Activated CD8-positive, alpha-beta memory T cell treated with anti-CD3 and anti-CD28 coated beads, Interleukin-2, amount 50 U/mL, for 4 hours (primary cell): ENCODE results near the gene UQCRC1.

ENCODE experiments used
- DNase-seq: peaks from one replicate; pipeline ENCODE4 v3.0.0-alpha.2; 2020

UQCRC1 gene

GRCh38 chr3:48598323-48599076, 10.9 kb downstream of the UQCRC1 start:
- DNase-seq = no peak

DNA sequence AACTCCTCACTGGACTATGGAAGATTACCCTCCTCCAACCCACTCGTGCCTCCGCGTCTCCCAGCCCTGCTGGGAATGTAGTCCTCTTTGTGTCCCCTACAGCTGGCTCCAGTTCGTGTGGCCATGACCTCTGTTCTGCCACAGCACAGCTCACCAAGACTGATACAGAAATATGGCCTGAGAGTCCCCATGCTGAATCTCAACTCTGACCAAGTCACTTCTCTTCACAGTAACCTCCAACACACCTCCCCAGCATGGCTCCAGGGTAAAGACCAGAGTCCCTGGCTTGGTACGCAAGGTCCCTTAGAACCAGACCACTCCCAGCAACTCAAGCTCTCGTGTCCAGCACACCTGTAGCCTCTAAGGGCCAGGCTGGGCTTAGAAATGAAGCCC, 12.0 kb downstream of the UQCRC1 start:
- no peak for DNase-seq

GRCh38 chr3:48596676-48597407, 12.6 kb downstream of the UQCRC1 start:
- DNase-seq = no peak

GRCh38 chr3:48596157-48596556, 13.3 kb downstream of the UQCRC1 start:
- DNase-seq = no peak

GRCh38 chr3:48595526-48596121, 13.8 kb downstream of the UQCRC1 start:
- DNase-seq = no peak

DNA sequence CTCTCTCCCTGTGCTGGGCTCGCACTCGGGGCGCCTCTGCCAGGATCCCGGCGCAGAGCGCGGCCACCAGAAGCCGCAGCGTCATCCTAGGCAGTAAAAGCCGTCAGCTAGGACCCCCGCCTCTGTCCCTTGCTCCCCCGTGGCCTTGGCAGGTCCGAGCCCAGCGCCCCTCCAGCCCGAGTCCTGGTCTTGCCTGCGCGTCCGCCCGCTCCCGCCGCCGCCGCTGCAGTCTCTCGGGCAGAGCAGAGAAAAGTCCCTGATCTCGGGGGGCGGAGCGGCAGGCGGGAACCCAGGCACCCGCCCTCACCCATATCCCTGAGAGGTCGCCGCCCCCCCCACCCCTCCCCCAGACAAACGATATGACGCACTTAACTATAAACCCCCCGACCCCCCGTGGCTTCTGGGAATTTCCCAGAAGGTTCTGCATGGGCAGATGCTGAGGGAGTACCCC, 14.3 kb downstream of the UQCRC1 start, which contains the start of gene COL7A1:
COL7A1 (minus strand) TSS at position 255 of the 451 bp plus-strand sequence; CDS start at position 85, 170 bp downstream.
- no peak for DNase-seq

GRCh38 chr3:48594417-48595049, 14.9 kb downstream of the UQCRC1 start:
- DNase-seq = no peak

- DNase-seq = no peak
Observed at GRCh38 chr3:48593337-48593736, 16.1 kb downstream of the UQCRC1 start.

GRCh38 chr3:48592519-48593087, 16.8 kb downstream of the UQCRC1 start:
- no peak for DNase-seq

DNA sequence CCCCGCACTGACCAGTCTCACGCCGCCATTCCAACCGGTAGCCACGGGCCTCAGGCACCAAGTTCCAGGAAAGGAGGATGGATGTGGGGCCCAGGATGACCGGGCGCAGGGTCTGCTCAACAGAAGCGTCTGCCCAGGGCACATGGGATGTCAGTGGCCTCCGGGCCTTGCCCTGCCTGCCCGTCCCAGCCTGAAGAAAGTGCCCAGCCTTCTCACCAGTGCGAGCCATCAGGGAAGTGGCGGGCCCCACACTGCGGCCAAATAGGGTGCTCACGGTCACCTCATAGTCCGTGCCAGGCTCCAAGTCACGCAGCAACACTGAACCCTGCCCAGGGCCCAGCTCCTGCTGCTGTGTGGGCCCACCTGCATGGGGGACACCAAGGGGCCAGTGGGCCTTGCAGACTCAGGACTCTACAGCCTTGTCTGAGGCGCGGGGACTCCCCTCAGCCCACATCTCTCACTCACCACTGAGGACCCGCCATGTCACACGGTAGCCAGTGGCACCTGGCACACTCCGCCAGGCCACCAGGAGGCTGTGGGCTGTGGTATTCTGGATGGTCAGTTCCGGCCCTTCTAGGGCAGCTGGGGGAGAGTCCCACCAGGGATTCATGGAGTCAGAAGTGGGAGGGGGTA, 17.4 kb downstream of the UQCRC1 start:
- no peak for DNase-seq

GRCh38 chr3:48591436-48591835, 18.0 kb downstream of the UQCRC1 start:
- no peak for DNase-seq

GRCh38 chr3:48588230-48588629, 21.2 kb downstream of the UQCRC1 start:
- no peak for DNase-seq

GRCh38 chr3:48587686-48588085, 21.8 kb downstream of the UQCRC1 start:
- no peak for DNase-seq

DNA sequence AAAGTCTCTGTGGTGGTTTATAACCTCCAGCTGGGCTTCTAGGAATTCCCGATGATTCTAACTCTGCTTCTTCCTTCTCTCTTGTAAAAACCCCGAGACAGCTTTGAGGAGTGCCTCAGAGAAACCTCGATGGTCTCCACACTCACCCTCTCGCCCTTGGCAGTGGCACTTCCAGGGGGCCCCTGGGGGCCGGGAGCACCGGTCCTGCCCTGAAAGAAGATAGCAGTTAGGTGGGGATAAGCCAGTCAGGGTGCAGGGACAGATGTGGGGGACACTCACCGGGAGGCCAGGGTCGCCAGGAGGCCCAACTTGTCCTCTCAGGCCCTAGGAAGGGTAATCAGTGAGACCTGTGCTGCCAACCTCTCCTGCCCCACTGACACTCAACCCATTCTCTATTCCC, 24.0 kb downstream of the UQCRC1 start:
- no peak for DNase-seq

DNA sequence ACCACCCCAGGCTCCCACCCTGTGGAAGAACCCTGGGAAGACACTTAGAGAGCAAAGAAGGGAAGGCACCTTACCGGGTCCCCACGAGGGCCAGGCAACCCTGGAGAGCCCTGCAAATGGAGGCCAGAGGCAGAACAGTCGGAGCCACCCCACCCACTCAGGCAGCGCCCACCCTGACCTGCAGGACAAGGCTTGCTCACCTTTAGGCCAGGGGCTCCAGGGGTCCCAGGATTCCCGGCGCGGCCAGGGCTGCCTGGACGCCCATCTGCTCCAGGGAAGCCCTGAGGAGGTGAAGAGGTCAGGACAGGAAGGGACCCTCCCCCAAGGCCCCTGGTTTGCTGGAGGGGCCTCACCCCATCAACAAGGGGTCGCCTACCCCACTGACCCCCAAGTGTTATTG, 24.6 kb downstream of the UQCRC1 start:
- no peak for DNase-seq

- no peak for DNase-seq
Observed at GRCh38 chr3:48581621-48582481, 27.6 kb downstream of the UQCRC1 start.

- DNase-seq = no peak
Observed at GRCh38 chr3:48576647-48577046, 32.8 kb downstream of the UQCRC1 start.

DNA sequence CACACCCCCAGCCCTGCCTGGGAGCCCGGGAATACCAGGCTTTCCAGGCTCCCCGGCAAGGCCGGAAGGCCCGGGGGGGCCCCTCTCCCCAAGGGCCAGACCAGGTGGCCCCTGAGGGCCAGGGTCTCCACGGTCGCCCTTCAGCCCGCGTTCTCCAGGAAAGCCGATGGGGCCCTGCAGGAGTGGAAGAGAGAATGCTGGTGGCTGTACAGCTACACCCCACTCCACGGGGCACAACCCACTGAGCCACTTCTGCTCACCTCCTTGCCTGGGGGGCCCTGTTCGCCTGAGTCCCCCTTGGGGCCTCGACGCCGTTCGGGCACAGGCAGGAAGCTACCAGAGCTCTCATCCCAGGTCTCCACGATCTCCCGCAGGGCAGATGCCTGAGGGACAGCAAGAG, 34.1 kb downstream of the UQCRC1 start:
- no peak for DNase-seq

GRCh38 chr3:48573973-48574585, 35.4 kb downstream of the UQCRC1 start:
- DNase-seq = no peak

- DNase-seq = no peak
Observed at GRCh38 chr3:48572517-48572916, 36.9 kb downstream of the UQCRC1 start.

DNA sequence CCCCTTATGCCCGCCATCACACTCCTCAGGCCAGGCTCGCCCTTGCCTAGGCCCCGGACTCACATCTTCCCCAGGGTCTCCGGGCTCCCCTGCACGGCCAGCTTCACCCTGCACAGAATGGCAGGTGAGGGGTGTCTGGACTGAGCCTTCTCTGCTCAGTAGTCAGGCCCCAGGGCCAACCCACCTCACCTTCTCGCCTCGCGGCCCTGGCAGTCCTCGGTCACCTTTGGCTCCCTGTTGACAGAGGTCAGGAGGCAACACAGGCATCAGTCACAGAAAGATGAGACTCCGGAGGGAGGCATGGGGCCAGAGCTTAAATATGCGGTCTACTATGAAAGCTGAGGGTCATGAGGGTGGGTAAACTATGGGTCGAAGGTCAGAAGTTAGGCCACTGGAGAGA, 37.5 kb downstream of the UQCRC1 start:
- DNase-seq = no peak
